ENCODE measurements around the gene CDKAL1.
"Not testable (repeated sequence)": the region's sequence is repeated elsewhere in the genome, so short reads cannot be mapped to it uniquely, and the experiment has no call there.

CDKAL1 gene

GRCh38 chr6:20924094-20924493 lies 389.8 kb downstream of the CDKAL1 start:
- not testable (repeated sequence) for DNase-seq (ENCODE audit: low spot score)

- no peak for DNase-seq (ENCODE audit: low spot score)
These were observed 390.8 kb downstream of the CDKAL1 start for GRCh38 chr6:20924911-20925543.

- DNase-seq (ENCODE audit: low spot score) = no peak
These were observed 393.0 kb downstream of the CDKAL1 start for GRCh38 chr6:20927130-20927860.

GRCh38 chr6:20929283-20929682 lies 395.0 kb downstream of the CDKAL1 start:
- DNase-seq (ENCODE audit: low spot score) = no peak

- no peak for DNase-seq (ENCODE audit: low spot score)
These were observed 396.8 kb downstream of the CDKAL1 start for GRCh38 chr6:20931093-20931492.

- no peak for DNase-seq (ENCODE audit: low spot score)
These were observed 397.5 kb downstream of the CDKAL1 start for GRCh38 chr6:20931772-20932171.

- DNase-seq (ENCODE audit: low spot score) = no peak
These were observed 398.0 kb downstream of the CDKAL1 start for GRCh38 chr6:20932284-20932683.

- no peak for DNase-seq (ENCODE audit: low spot score)
These were observed 399.0 kb downstream of the CDKAL1 start for GRCh38 chr6:20933057-20933788.

- no peak for DNase-seq (ENCODE audit: low spot score)
These were observed 402.7 kb downstream of the CDKAL1 start for GRCh38 chr6:20936949-20937348.

GRCh38 chr6:20939161-20939775 lies 405.0 kb downstream of the CDKAL1 start:
- DNase-seq (ENCODE audit: low spot score) = no peak

GRCh38 chr6:20943040-20943627 lies 408.9 kb downstream of the CDKAL1 start:
- no peak for DNase-seq (ENCODE audit: low spot score)

GRCh38 chr6:20943922-20944321 lies 409.7 kb downstream of the CDKAL1 start:
- no peak for DNase-seq (ENCODE audit: low spot score)

- DNase-seq (ENCODE audit: low spot score) = peak; percentile 52
These were observed 411.8 kb downstream of the CDKAL1 start for GRCh38 chr6:20946022-20946421.

GRCh38 chr6:20946890-20947289 lies 412.6 kb downstream of the CDKAL1 start:
- no peak for DNase-seq (ENCODE audit: low spot score)

- no peak for DNase-seq (ENCODE audit: low spot score)
These were observed 413.7 kb downstream of the CDKAL1 start for GRCh38 chr6:20947977-20948376.

- no peak for DNase-seq (ENCODE audit: low spot score)
These were observed 414.3 kb downstream of the CDKAL1 start for GRCh38 chr6:20948556-20948955.

- no peak for DNase-seq (ENCODE audit: low spot score)
These were observed 414.9 kb downstream of the CDKAL1 start for GRCh38 chr6:20949138-20949537.

- no peak for DNase-seq (ENCODE audit: low spot score)
These were observed 418.6 kb downstream of the CDKAL1 start for GRCh38 chr6:20952699-20953474.

- DNase-seq (ENCODE audit: low spot score) = no peak
These were observed 420.1 kb downstream of the CDKAL1 start for GRCh38 chr6:20954315-20954714.

- no peak for DNase-seq (ENCODE audit: low spot score)
These were observed 420.9 kb downstream of the CDKAL1 start for GRCh38 chr6:20955131-20955530.

- DNase-seq (ENCODE audit: low spot score) = no peak
These were observed 421.5 kb downstream of the CDKAL1 start for GRCh38 chr6:20955751-20956150.

All from COLO829 (cell line).